ENCODE measurements around the gene FHL2. TPM values are rescaled to one million over a fixed set of nuclear protein-coding genes. Genes with fewer than 3 reads are reported as not detected.

The FHL2 gene
- total and polyA plus RNA-seq, 2 of the 13 experiments (the other 11 are each of a cell fraction or from before 2014, with no cell fraction given): 1.9 to 74.8 TPM

- TF ChIP-seq THAP9 (CRISPR knock-in tag; IDR thresholded peaks at IDR 0.05; ENCODE audit: borderline replicate concordance): peak; percentile 91; the same call in 1 of the 2 replicates
- 0 out of 2 replicates have a peak, but pooled peaks have one; percentile 35 for TF ChIP-seq ZNF768 (CRISPR knock-in tag; IDR thresholded peaks at IDR 0.05)
- 0 out of 2 replicates have a peak, but pooled peaks have one; percentile 80 for TF ChIP-seq SALL1 (CRISPR knock-in tag; IDR thresholded peaks at IDR 0.05)
- no peak for TF ChIP-seq ZNF224 (CRISPR knock-in tag; IDR thresholded peaks at IDR 0.05)
- TF ChIP-seq ZNF556 (CRISPR knock-in tag; IDR thresholded peaks at IDR 0.05; ENCODE audit: borderline replicate concordance): peak; percentile 70; the same call in 1 of the 2 replicates
- TF ChIP-seq ZBTB7B (CRISPR knock-in tag; IDR thresholded peaks at IDR 0.05): no peak
- TF ChIP-seq LRRFIP1 (CRISPR knock-in tag; conservative IDR thresholded peaks at IDR 0.05): no peak
- TF ChIP-seq ZNF550 (CRISPR knock-in tag; IDR thresholded peaks at IDR 0.05; ENCODE audit: borderline replicate concordance): no peak
- TF ChIP-seq NCOA2 (CRISPR knock-in tag; IDR thresholded peaks at IDR 0.05): peak; percentile 33; the same call in 1 of the 2 replicates
- no peak for TF ChIP-seq ZBTB44 (CRISPR knock-in tag; IDR thresholded peaks at IDR 0.05)
- TF ChIP-seq YEATS4 (CRISPR knock-in tag; IDR thresholded peaks at IDR 0.05; ENCODE audit: borderline replicate concordance): no peak; the same call in 1 of the 2 replicates
- no peak for TF ChIP-seq SYNCRIP (IDR thresholded peaks at IDR 0.05; ENCODE audit: insufficient read depth, low read depth, low read length)
- TF ChIP-seq MYPOP (CRISPR knock-in tag; IDR thresholded peaks at IDR 0.05): peak; percentile 70
- TF ChIP-seq FOXA3 (CRISPR knock-in tag; IDR thresholded peaks at IDR 0.05): peak; percentile 11; the same call in 1 of the 2 replicates
- TF ChIP-seq TBL1XR1 (IDR thresholded peaks at IDR 0.05; ENCODE audit: borderline replicate concordance, low read length, partially characterized antibody): peak; percentile 77
- peak; percentile 85 to 88 for TF ChIP-seq POLR2A (IDR thresholded peaks at IDR 0.05; ENCODE audit: insufficient read depth in 1 of 2, low read depth in 2 of 2, low read length in 2 of 2)
- peak; percentile 55; the same call in 1 of the 2 replicates for TF ChIP-seq ZSCAN22 (CRISPR knock-in tag; IDR thresholded peaks at IDR 0.05)
- TF ChIP-seq SRY (CRISPR knock-in tag; IDR thresholded peaks at IDR 0.05): 0 out of 2 replicates have a peak, but pooled peaks have one; percentile 58
- TF ChIP-seq RFX5 (IDR thresholded peaks at IDR 0.05; ENCODE audit: low read depth, low read length): peak; percentile 73
- 0 out of 2 replicates have a peak, but pooled peaks have one; percentile 64 for TF ChIP-seq PAX8 (CRISPR knock-in tag; IDR thresholded peaks at IDR 0.05; ENCODE audit: borderline replicate concordance)
- no peak for TF ChIP-seq CCAR2 (optimal IDR thresholded peaks at IDR 0.05; ENCODE audit: low read depth, low read length)
Observed at GRCh38 chr2:105337122-105338019, 61.5 kb downstream of the FHL2 start, which contains the start of gene C2orf49 (continued).

Data from HepG2 (cell line).